ELF-1 (cell line): ENCODE data around the gene PREP.

Source experiments
- DNase-seq: peaks from one replicate; pipeline ENCODE4 v3.0.0-alpha.2; 2016; ENCODE audit warnings: low read depth, low spot score

The PREP gene

GRCh38 chr6:105397987-105398386 is 4.9 kb downstream of the PREP start:
- peak; percentile 60 for DNase-seq

GRCh38 chr6:105391705-105392104 is 11.2 kb downstream of the PREP start:
- DNase-seq, result no peak

- DNase-seq, result no peak
These were observed 13.3 kb downstream of the PREP start for GRCh38 chr6:105389543-105389942.

- no peak for DNase-seq
These were observed 14.5 kb downstream of the PREP start for GRCh38 chr6:105388392-105388791.

- no peak for DNase-seq
These were observed 18.9 kb downstream of the PREP start for GRCh38 chr6:105384004-105384403.

GRCh38 chr6:105382958-105383357 is 19.9 kb downstream of the PREP start:
- no peak for DNase-seq

- DNase-seq, result no peak
These were observed 20.4 kb downstream of the PREP start for GRCh38 chr6:105382496-105382895.

GRCh38 chr6:105380634-105381033 is 22.2 kb downstream of the PREP start:
- no peak for DNase-seq

- no peak for DNase-seq
These were observed 27.1 kb downstream of the PREP start for GRCh38 chr6:105375797-105376196.

- no peak for DNase-seq
These were observed 28.9 kb downstream of the PREP start for GRCh38 chr6:105374010-105374420.

- no peak for DNase-seq
These were observed 29.4 kb downstream of the PREP start for GRCh38 chr6:105373481-105373880.

GRCh38 chr6:105372849-105373182 is 30.1 kb downstream of the PREP start:
- DNase-seq, result no peak

- DNase-seq, result no peak
These were observed 30.6 kb downstream of the PREP start for GRCh38 chr6:105372142-105372848.

- no peak for DNase-seq
These were observed 32.5 kb downstream of the PREP start for GRCh38 chr6:105370351-105370750.

- DNase-seq, result no peak
These were observed 33.7 kb downstream of the PREP start for GRCh38 chr6:105369145-105369544.

- no peak for DNase-seq
These were observed 38.6 kb downstream of the PREP start for GRCh38 chr6:105364243-105364642.

- DNase-seq, result no peak
These were observed 39.7 kb downstream of the PREP start for GRCh38 chr6:105363100-105363754.

- DNase-seq, result no peak
These were observed 43.2 kb downstream of the PREP start for GRCh38 chr6:105359419-105360370.

GRCh38 chr6:105357165-105357564 is 45.7 kb downstream of the PREP start:
- DNase-seq, result no peak

- DNase-seq, result no peak
These were observed 50.8 kb downstream of the PREP start for GRCh38 chr6:105352037-105352617.

GRCh38 chr6:105348897-105349296 is 54.0 kb downstream of the PREP start:
- DNase-seq, result no peak

- DNase-seq, result no peak
These were observed 56.8 kb downstream of the PREP start for GRCh38 chr6:105346052-105346451.
